ENCODE measurements around the gene JCAD. TPM values are rescaled to one million over a fixed set of nuclear protein-coding genes. Genes with fewer than 3 reads are reported as not detected.

JCAD gene
- total RNA-seq, 3 donors from 2014 or later (not counting 1 experiment from before 2014, with no cell fraction given) = 0.07 to 0.43 TPM; not detected in 1

GRCh38 chr10:30091136-30091535 is 31.8 kb upstream of the JCAD start:
- 100% methylated on average over 2 of the region's 4 CpGs for WGBS (ENCODE audit: insufficient coverage)

GRCh38 chr10:30088178-30088577 is 28.8 kb upstream of the JCAD start:
- Histone ChIP-seq H3K4me1 (ENCODE audit: control insufficient read depth, insufficient read depth, low read length) (no peaks in the 10 kb centered on the region), H3K36me3 (ENCODE audit: control insufficient read depth, insufficient read depth, low read length) (no peaks in the 10 kb centered on the region), H3K27ac (ENCODE audit: low read length) (no peak overlapping the region), H3K9me3 (ENCODE audit: control insufficient read depth, insufficient read depth, low read length) (no peaks in the 10 kb centered on the region), H3K4me3 (ENCODE audit: low read length) (no peak overlapping the region), H3K27me3 (ENCODE audit: control insufficient read depth, insufficient read depth, low read length) (no peaks in the 10 kb centered on the region)
- no peak for ATAC-seq
- TF ChIP-seq CTCF (IDR thresholded peaks at IDR 0.05) = no peak
- Mint-ChIP-seq H3K27ac (no peak overlapping the region), H3K4me1 (no peaks in the 10 kb centered on the region), H3K27me3 (ENCODE audit: low read depth in 2 of 2) (peaks cover 16 to 22% of the 10 kb centered on the region in 2 donors), H3K4me3 (no peak overlapping the region), H3K36me3 (no peaks in the 10 kb centered on the region), H3K9me3 (no peaks in the 10 kb centered on the region)
- DNase-seq = no peak
- intact Hi-C loops (cut with micrococcal nuclease) = no loop called here
- 70% methylated on average over 3 of the region's 3 CpGs for WGBS (ENCODE audit: insufficient coverage)

More at GRCh38 chr10:30091136-30091535, 31.8 kb upstream of the JCAD start:
- TF ChIP-seq CTCF (IDR thresholded peaks at IDR 0.05) = no peak
- DNase-seq = no peak
- no peak overlapping the region for H3K27ac ChIP-seq (ENCODE audit: low read length)
- intact Hi-C loops (cut with micrococcal nuclease) = no loop called here
- Mint-ChIP-seq H3K27me3 (ENCODE audit: low read depth in 2 of 2) (peaks cover 14 to 32% of the 10 kb centered on the region in 2 donors), H3K4me1 (no peaks in the 10 kb centered on the region), H3K27ac (no peak overlapping the region), H3K36me3 (no peaks in the 10 kb centered on the region), H3K9me3 (no peaks in the 10 kb centered on the region), H3K4me3 (no peak overlapping the region)
- H3K4me3 ChIP-seq (ENCODE audit: low read length) = no peak overlapping the region
- no peaks in the 10 kb centered on the region for H3K36me3 ChIP-seq (ENCODE audit: control insufficient read depth, insufficient read depth, low read length)
- H3K27me3 ChIP-seq (ENCODE audit: control insufficient read depth, insufficient read depth, low read length) = no peaks in the 10 kb centered on the region
- H3K4me1 ChIP-seq (ENCODE audit: control insufficient read depth, insufficient read depth, low read length) = no peaks in the 10 kb centered on the region
- no peak for ATAC-seq
- H3K9me3 ChIP-seq (ENCODE audit: control insufficient read depth, insufficient read depth, low read length) = no peaks in the 10 kb centered on the region

- Mint-ChIP-seq H3K27ac (no peak overlapping the region), H3K27me3 (ENCODE audit: low read depth in 2 of 2) (peaks cover 17 to 34% of the 10 kb centered on the region in 2 donors)
- TF ChIP-seq CTCF (IDR thresholded peaks at IDR 0.05) = no peak
Observed at GRCh38 chr10:30083934-30084333, 24.5 kb upstream of the JCAD start.

DNA sequence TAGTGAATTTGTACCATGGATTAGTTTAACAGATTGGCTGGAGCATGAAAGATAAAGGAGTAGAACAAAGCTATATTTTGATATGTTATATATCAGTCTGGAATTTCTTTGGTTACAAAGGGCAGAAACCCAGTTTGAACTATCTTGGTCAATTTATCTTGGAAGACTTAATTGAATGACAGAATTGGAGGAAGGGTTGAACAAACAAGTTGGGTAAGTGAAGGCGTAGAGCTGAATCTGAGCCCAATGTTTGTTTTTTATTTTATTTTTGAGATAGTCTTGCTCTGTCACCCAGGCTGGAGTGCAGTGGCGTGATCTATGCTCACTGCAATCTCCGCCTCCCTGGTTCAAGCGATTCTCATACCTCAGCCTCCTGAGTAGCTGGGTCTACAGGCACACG is 21.8 kb upstream of the JCAD start:
- Mint-ChIP-seq H3K4me3 (no peak overlapping the region), H3K27ac (no peak overlapping the region), H3K4me1 (no peaks in the 10 kb centered on the region), H3K36me3 (no peaks in the 10 kb centered on the region), H3K27me3 (ENCODE audit: low read depth in 2 of 2) (peaks cover 32 to 43% of the 10 kb centered on the region in 2 donors), H3K9me3 (no peaks in the 10 kb centered on the region)
- intact Hi-C loops (cut with micrococcal nuclease) = no loop called here
- Histone ChIP-seq H3K27me3 (ENCODE audit: control insufficient read depth, insufficient read depth, low read length) (peaks cover 2% of the 10 kb centered on the region), H3K36me3 (ENCODE audit: control insufficient read depth, insufficient read depth, low read length) (no peaks in the 10 kb centered on the region), H3K9me3 (ENCODE audit: control insufficient read depth, insufficient read depth, low read length) (no peaks in the 10 kb centered on the region), H3K27ac (ENCODE audit: low read length) (no peak overlapping the region), H3K4me1 (ENCODE audit: control insufficient read depth, insufficient read depth, low read length) (no peaks in the 10 kb centered on the region), H3K4me3 (ENCODE audit: low read length) (no peak overlapping the region)
- DNase-seq (no peak), ATAC-seq (no peak)
- 86% methylated on average over 5 of the region's 5 CpGs for WGBS (ENCODE audit: insufficient coverage)
- no peak for TF ChIP-seq CTCF (IDR thresholded peaks at IDR 0.05)

More at GRCh38 chr10:30083934-30084333, 24.5 kb upstream of the JCAD start:
- no peak overlapping the region for H3K4me3 ChIP-seq (ENCODE audit: low read length)
- H3K9me3 Mint-ChIP-seq = no peaks in the 10 kb centered on the region
- ATAC-seq (no peak), DNase-seq (no peak)
- no peaks in the 10 kb centered on the region for H3K36me3 Mint-ChIP-seq
- no peaks in the 10 kb centered on the region for H3K4me1 Mint-ChIP-seq
- no peaks in the 10 kb centered on the region for H3K4me1 ChIP-seq (ENCODE audit: control insufficient read depth, insufficient read depth, low read length)
- H3K27me3 ChIP-seq (ENCODE audit: control insufficient read depth, insufficient read depth, low read length) = no peaks in the 10 kb centered on the region
- H3K27ac ChIP-seq (ENCODE audit: low read length) = no peak overlapping the region
- H3K9me3 ChIP-seq (ENCODE audit: control insufficient read depth, insufficient read depth, low read length) = no peaks in the 10 kb centered on the region
- 81% methylated on average over 1 of the region's 1 CpG for WGBS (ENCODE audit: insufficient coverage)
- no peaks in the 10 kb centered on the region for H3K36me3 ChIP-seq (ENCODE audit: control insufficient read depth, insufficient read depth, low read length)
- intact Hi-C loops (cut with micrococcal nuclease) = no loop called here
- H3K4me3 Mint-ChIP-seq = no peak overlapping the region
